Measurements from ENCODE around the gene NOS1AP. TPM values are rescaled to one million over a fixed set of nuclear protein-coding genes. Genes with fewer than 3 reads are reported as not detected.
"Not testable (repeated sequence)": the region's sequence is repeated elsewhere in the genome, so short reads cannot be mapped to it uniquely, and the experiment has no call there.

The NOS1AP gene
- total and polyA plus RNA-seq, 5 donors: 0.86 to 4.5 (median 4.1) TPM

- intact Hi-C loops (cut with DNase I): no loop called here
- Histone ChIP-seq H3K27ac (ENCODE audit: low read length) (no peak overlapping the region), H3K4me1 (ENCODE audit: control insufficient read depth, insufficient read depth, low read length) (peaks cover 6% of the 10 kb centered on the region), H3K4me3 (ENCODE audit: low read length) (no peak overlapping the region), H3K27me3 (ENCODE audit: control insufficient read depth, insufficient read depth) (no peaks in the 10 kb centered on the region), H3K9me3 (ENCODE audit: control insufficient read depth, low read length) (no peaks in the 10 kb centered on the region)
- 90% methylated on average over 7 of the region's 7 CpGs for WGBS
- DNase-seq: no peak
- ATAC-seq: no peak
Measured at GRCh38 chr1:162169031-162169790, 99.7 kb downstream of the NOS1AP start.

GRCh38 chr1:162171111-162171510, 101.6 kb downstream of the NOS1AP start:
- no peak for ATAC-seq
- no peak for DNase-seq
- WGBS: 64% methylated on average over 3 of the region's 3 CpGs
- Histone ChIP-seq H3K4me1 (ENCODE audit: control insufficient read depth, insufficient read depth, low read length) (peaks cover 6% of the 10 kb centered on the region), H3K4me3 (ENCODE audit: low read length) (no peak overlapping the region), H3K9me3 (ENCODE audit: control insufficient read depth, low read length) (no peaks in the 10 kb centered on the region), H3K27me3 (ENCODE audit: control insufficient read depth, insufficient read depth) (no peaks in the 10 kb centered on the region), H3K27ac (ENCODE audit: low read length) (no peak overlapping the region)
- intact Hi-C loops (cut with DNase I): no loop called here

DNA sequence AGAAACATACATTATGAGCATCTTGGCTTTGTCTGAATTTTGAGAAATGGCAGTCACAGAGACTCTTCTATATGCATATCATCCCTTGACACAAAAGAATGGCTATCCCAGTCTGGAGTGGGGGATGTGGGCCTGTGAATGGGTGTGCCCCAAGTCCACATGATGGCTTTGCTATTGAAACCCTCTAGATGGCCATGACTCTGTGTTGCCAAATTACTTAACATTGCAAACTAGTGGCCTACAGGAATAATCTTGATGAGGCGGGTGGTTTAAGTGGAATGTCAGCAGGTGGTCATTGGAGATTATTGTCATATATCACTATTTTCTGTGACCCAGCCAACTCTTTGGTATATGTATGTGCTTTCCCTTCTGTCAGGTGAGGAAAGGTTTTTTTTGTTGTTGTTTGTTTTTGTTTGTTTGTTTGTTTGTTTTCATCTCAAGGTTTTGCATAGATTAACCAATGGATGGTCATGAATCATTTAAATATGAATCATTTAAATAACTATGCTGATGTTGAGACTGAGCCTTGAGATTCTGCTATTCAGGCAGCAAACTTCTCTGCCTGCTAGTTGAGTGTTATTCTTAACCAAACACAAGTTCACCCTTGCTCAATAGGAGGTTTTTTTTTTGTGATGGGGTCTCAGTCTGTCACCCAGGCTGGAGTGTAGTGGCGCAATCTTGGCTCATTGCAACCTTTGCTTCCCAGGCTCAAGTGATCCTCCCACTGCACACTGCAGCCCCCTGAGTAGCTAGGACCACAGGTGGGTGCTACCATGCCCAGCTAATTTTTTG, 103.0 kb downstream of the NOS1AP start:
- Histone ChIP-seq H3K27ac (ENCODE audit: low read length) (no peak overlapping the region), H3K27me3 (ENCODE audit: control insufficient read depth, insufficient read depth) (no peaks in the 10 kb centered on the region), H3K9me3 (ENCODE audit: control insufficient read depth, low read length) (no peaks in the 10 kb centered on the region), H3K4me3 (ENCODE audit: low read length) (no peak overlapping the region), H3K4me1 (ENCODE audit: control insufficient read depth, insufficient read depth, low read length) (peaks cover 6% of the 10 kb centered on the region)
- ATAC-seq: no peak
- DNase-seq: no peak
- WGBS: 96% methylated on average over 2 of the region's 2 CpGs
- intact Hi-C loops (cut with DNase I): no loop called here

GRCh38 chr1:162173607-162174006, 104.1 kb downstream of the NOS1AP start:
- H3K27me3 ChIP-seq (ENCODE audit: control insufficient read depth, insufficient read depth); DNase-seq; ATAC-seq; H3K27ac ChIP-seq (ENCODE audit: low read length); intact Hi-C loops (cut with DNase I); H3K4me1 ChIP-seq (ENCODE audit: control insufficient read depth, insufficient read depth, low read length); H3K4me3 ChIP-seq (ENCODE audit: low read length); H3K9me3 ChIP-seq (ENCODE audit: control insufficient read depth, low read length): not testable (repeated sequence)
- WGBS: 98% methylated on average over 1 of the region's 1 CpG

GRCh38 chr1:162174027-162174426, 104.5 kb downstream of the NOS1AP start:
- 97% methylated on average over 2 of the region's 4 CpGs for WGBS
- H3K9me3 ChIP-seq (ENCODE audit: control insufficient read depth, low read length); H3K27me3 ChIP-seq (ENCODE audit: control insufficient read depth, insufficient read depth); H3K4me1 ChIP-seq (ENCODE audit: control insufficient read depth, insufficient read depth, low read length); ATAC-seq; DNase-seq; intact Hi-C loops (cut with DNase I); H3K4me3 ChIP-seq (ENCODE audit: low read length); H3K27ac ChIP-seq (ENCODE audit: low read length): not testable (repeated sequence)

DNA sequence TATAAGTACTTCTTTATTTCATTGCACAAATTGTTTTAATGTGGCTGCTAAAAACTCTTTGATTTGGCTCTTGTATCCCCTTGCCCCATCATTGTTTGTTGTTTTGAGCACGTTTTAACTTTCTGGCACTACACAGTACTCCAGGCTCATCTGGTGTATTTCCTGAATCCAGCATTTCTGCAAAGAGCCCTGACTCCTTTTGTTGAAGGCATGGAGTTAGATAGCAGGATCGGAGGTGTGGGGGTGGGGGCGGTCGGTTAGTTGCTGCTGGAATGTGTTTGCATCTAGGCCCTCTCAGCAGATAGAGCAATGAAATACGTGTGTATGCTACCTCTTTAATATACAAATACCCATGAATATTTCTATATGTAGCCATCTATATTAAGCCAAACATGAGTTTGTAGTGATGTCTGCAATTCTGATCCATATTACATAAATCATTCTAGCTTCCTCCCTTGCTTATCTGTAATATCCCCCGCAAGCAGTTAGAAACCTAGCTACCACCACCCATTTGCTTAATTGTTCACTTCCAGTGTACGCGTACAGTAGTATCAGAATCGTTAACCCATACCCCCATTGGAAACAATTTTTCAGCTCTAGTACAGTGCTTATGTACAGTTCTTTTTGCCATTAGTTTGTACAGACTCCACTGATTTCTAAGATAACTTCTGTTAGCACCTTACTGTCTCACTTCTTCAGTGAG, 106.0 kb downstream of the NOS1AP start:
- Histone ChIP-seq H3K27me3 (ENCODE audit: control insufficient read depth, insufficient read depth) (no peaks in the 10 kb centered on the region), H3K27ac (ENCODE audit: low read length) (no peak overlapping the region), H3K4me1 (ENCODE audit: control insufficient read depth, insufficient read depth, low read length) (no peaks in the 10 kb centered on the region), H3K9me3 (ENCODE audit: control insufficient read depth, low read length) (no peaks in the 10 kb centered on the region), H3K4me3 (ENCODE audit: low read length) (no peak overlapping the region)
- DNase-seq (no peak), ATAC-seq (no peak)
- 54% methylated on average over 9 of the region's 9 CpGs for WGBS
- intact Hi-C loops (cut with DNase I): no loop called here

- no peaks in the 10 kb centered on the region for H3K4me1 ChIP-seq (ENCODE audit: control insufficient read depth, insufficient read depth, low read length)
- no peaks in the 10 kb centered on the region for H3K27me3 ChIP-seq (ENCODE audit: control insufficient read depth, insufficient read depth)
- 96% methylated on average over 6 of the region's 6 CpGs for WGBS
- H3K4me3 ChIP-seq (ENCODE audit: low read length): no peak overlapping the region
- H3K9me3 ChIP-seq (ENCODE audit: control insufficient read depth, low read length): no peaks in the 10 kb centered on the region
- DNase-seq (no peak), ATAC-seq (no peak)
- no peak overlapping the region for H3K27ac ChIP-seq (ENCODE audit: low read length)
- intact Hi-C loops (cut with DNase I): no loop called here
Measured at GRCh38 chr1:162177126-162177525, 107.6 kb downstream of the NOS1AP start.

DNA sequence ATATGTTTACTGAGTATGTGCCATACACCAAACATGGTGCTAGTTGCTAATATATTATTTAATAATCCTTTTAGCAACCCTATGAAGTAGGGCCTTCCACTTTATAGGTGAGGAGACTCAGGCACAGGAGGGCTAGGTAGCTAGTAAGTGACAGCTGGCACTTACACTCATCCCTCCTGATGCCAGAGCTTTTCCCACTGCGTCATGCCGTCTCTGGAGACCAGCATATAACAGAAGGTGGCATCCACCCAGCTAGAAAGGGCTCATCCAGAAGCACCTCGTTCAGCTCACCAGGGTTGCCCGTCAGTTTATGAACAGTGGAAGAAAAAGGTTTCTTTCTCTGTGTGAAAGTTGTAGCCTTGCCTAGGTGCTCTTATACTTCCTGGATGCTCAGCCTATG, 108.9 kb downstream of the NOS1AP start:
- no peak overlapping the region for H3K4me3 ChIP-seq (ENCODE audit: low read length)
- intact Hi-C loops (cut with DNase I): no loop called here
- WGBS: 81% methylated on average over 4 of the region's 4 CpGs
- H3K27ac ChIP-seq (ENCODE audit: low read length): no peak overlapping the region
- no peaks in the 10 kb centered on the region for H3K9me3 ChIP-seq (ENCODE audit: control insufficient read depth, low read length)
- H3K4me1 ChIP-seq (ENCODE audit: control insufficient read depth, insufficient read depth, low read length): no peaks in the 10 kb centered on the region
- ATAC-seq (no peak), DNase-seq (no peak)
- H3K27me3 ChIP-seq (ENCODE audit: control insufficient read depth, insufficient read depth): no peaks in the 10 kb centered on the region

GRCh38 chr1:162179121-162179520, 109.6 kb downstream of the NOS1AP start:
- intact Hi-C loops (cut with DNase I): no loop called here
- no peak for ATAC-seq
- WGBS: 80% methylated on average over 4 of the region's 4 CpGs

DNA sequence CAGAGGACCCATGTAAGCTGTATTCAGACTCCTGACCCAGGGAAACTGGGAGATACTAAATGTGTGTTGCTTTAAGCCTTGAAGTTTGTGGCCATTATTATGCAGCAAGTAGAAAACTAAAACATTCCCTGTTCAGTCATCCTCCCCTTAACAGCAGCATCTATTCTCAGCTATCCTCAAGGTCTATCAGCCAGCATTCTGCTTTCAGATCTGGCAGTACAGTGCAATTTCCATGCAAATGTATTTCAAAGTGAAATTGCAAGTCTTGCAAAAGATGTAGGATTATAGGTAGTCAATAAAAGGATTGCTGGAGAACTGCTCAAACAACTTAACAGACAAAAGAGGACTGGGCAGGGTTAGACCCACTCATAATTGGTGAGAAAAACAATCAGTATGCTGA, 111.3 kb downstream of the NOS1AP start:
- intact Hi-C loops (cut with DNase I): no loop called here
- no peak overlapping the region for H3K27ac ChIP-seq (ENCODE audit: low read length)
- no peaks in the 10 kb centered on the region for H3K27me3 ChIP-seq (ENCODE audit: control insufficient read depth, insufficient read depth)
- no peak for DNase-seq
- H3K9me3 ChIP-seq (ENCODE audit: control insufficient read depth, low read length): no peaks in the 10 kb centered on the region
- no peak overlapping the region for H3K4me3 ChIP-seq (ENCODE audit: low read length)
- ATAC-seq: no peak
- H3K4me1 ChIP-seq (ENCODE audit: control insufficient read depth, insufficient read depth, low read length): no peaks in the 10 kb centered on the region

More at GRCh38 chr1:162179121-162179520, 109.6 kb downstream of the NOS1AP start:
- no peaks in the 10 kb centered on the region for H3K27me3 ChIP-seq (ENCODE audit: control insufficient read depth, insufficient read depth)
- H3K9me3 ChIP-seq (ENCODE audit: control insufficient read depth, low read length): no peaks in the 10 kb centered on the region
- DNase-seq: no peak
- no peak overlapping the region for H3K4me3 ChIP-seq (ENCODE audit: low read length)
- H3K4me1 ChIP-seq (ENCODE audit: control insufficient read depth, insufficient read depth, low read length): no peaks in the 10 kb centered on the region
- H3K27ac ChIP-seq (ENCODE audit: low read length): no peak overlapping the region

DNA sequence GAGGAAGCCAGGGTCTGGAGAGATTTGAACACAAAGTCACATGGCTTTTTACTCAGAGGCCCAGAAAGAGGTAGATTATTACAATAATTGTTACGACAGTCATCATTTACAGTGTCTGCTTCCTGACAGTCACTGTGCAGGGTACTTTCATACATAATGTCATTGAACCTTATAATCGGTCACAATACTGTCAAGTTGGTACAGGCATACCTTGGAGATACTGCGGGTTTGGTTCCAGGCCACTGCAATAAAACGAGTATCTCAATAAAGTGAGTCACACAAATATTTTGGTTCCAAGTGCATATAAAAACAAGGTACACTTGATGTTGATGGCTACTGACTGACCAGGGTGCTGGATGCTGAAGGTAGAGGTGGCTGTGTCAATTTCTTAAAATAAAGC, 112.6 kb downstream of the NOS1AP start:
- H3K27ac ChIP-seq (ENCODE audit: low read length): no peak overlapping the region
- 95% methylated on average over 4 of the region's 4 CpGs for WGBS
- no peak overlapping the region for H3K4me3 ChIP-seq (ENCODE audit: low read length)
- DNase-seq (no peak), ATAC-seq (no peak)
- no peaks in the 10 kb centered on the region for H3K9me3 ChIP-seq (ENCODE audit: control insufficient read depth, low read length)
- H3K27me3 ChIP-seq (ENCODE audit: control insufficient read depth, insufficient read depth): no peaks in the 10 kb centered on the region
- intact Hi-C loops (cut with DNase I): no loop called here
- no peaks in the 10 kb centered on the region for H3K4me1 ChIP-seq (ENCODE audit: control insufficient read depth, insufficient read depth, low read length)

All from right cardiac atrium (tissue), 5 donors.